Type B pancreatic cell (in vitro differentiated cells): ENCODE measurements around the gene ANKRD33. TPM values are rescaled to one million over a fixed set of nuclear protein-coding genes. Genes with fewer than 3 reads are reported as not detected.

Experiments used
- DNase-seq: peaks from one replicate; pipeline ENCODE4 v3.0.0; 2021; ENCODE audit warnings: mixed read lengths; ENCODE audit not compliant: unreplicated experiment; ENCODE audit errors: extremely low spot score
- H3K27ac Mint-ChIP-seq: 2 replicates; pipeline ENCODE4 v1.8.0; 2021; ENCODE audit warnings: mild to moderate bottlenecking, mixed read lengths
- H3K27me3 Mint-ChIP-seq: 2 replicates; pipeline ENCODE4 v1.8.0; 2021; ENCODE audit warnings: mixed read lengths
- H3K36me3 Mint-ChIP-seq: 2 replicates; pipeline ENCODE4 v1.8.0; 2021; ENCODE audit warnings: mixed read lengths
- H3K4me1 Mint-ChIP-seq: one replicate; pipeline ENCODE4 v1.8.0; 2021; ENCODE audit warnings: mixed read lengths; ENCODE audit not compliant: unreplicated experiment
- H3K4me3 Mint-ChIP-seq: 2 replicates; pipeline ENCODE4 v1.8.0; 2021; ENCODE audit warnings: mild to moderate bottlenecking, mixed read lengths
- H3K9me3 Mint-ChIP-seq: 2 replicates; pipeline ENCODE4 v1.8.0; 2021; ENCODE audit warnings: mixed read lengths
- CTCF ChIP-seq: fragments of 200-600 bp; sonication (generic); conservative IDR thresholded peaks from 2 replicates; pipeline ENCODE4 v1.5.0; 2021; ENCODE audit warnings: antibody characterized with exemption, mild to moderate bottlenecking
- total RNA-seq: library from RNA; stranded (reverse); gene quantifications from 2 replicates; pipeline ENCODE4 v1.2.1, GENCODE V29; 2021; ENCODE audit warnings: low replicate concordance

Gene ANKRD33
- total RNA-seq, 1 donor from 2014 or later: 0.51 TPM

GRCh38 chr12:51937926-51938325 lies 50.0 kb downstream of the ANKRD33 start:
- DNase-seq: no peak
- Mint-ChIP-seq H3K9me3 (peaks cover 9% of the 10 kb centered on the region), H3K36me3 (no peaks in the 10 kb centered on the region), H3K4me3 (no peak overlapping the region), H3K27me3 (peaks cover 11% of the 10 kb centered on the region), H3K4me1 (peaks cover 31% of the 10 kb centered on the region), H3K27ac (no peak overlapping the region)
- no peak for TF ChIP-seq CTCF

- Mint-ChIP-seq H3K4me1 (peaks cover 31% of the 10 kb centered on the region), H3K27me3 (peaks cover 11% of the 10 kb centered on the region)
- DNase-seq: no peak
These were observed 50.8 kb downstream of the ANKRD33 start for GRCh38 chr12:51938726-51939125.

GRCh38 chr12:51941011-51941581 lies 53.2 kb downstream of the ANKRD33 start:
- H3K27me3 Mint-ChIP-seq: peaks cover 4% of the 10 kb centered on the region
- no peak overlapping the region for H3K27ac Mint-ChIP-seq
- peaks cover 23% of the 10 kb centered on the region for H3K4me1 Mint-ChIP-seq
- H3K9me3 Mint-ChIP-seq: no peaks in the 10 kb centered on the region
- H3K4me3 Mint-ChIP-seq: no peak overlapping the region
- peaks cover 4% of the 10 kb centered on the region for H3K36me3 Mint-ChIP-seq
- TF ChIP-seq CTCF: no peak
- no peak for DNase-seq

More at GRCh38 chr12:51938726-51939125, 50.8 kb downstream of the ANKRD33 start:
- Mint-ChIP-seq H3K27ac (no peak overlapping the region), H3K36me3 (no peaks in the 10 kb centered on the region), H3K9me3 (peaks cover 9% of the 10 kb centered on the region), H3K4me3 (no peak overlapping the region)
- TF ChIP-seq CTCF: no peak

Other genes starting within 250 kb of the ANKRD33 start
- 5.7 and 17.8 TPM in 2 replicates for gene FIGNL2, start 39.4 kb upstream of the ANKRD33 start, total RNA-seq
- gene ACVRL1, start 19.4 kb downstream of the ANKRD33 start, total RNA-seq: 0.46 and 0.95 TPM in 2 replicates
- gene ACVR1B, start 63.6 kb downstream of the ANKRD33 start, total RNA-seq: 36.0 and 36.1 TPM in 2 replicates
- 4.2 and 16.5 TPM in 2 replicates for gene TAMALIN, start 118.8 kb downstream of the ANKRD33 start, total RNA-seq
- gene NR4A1, start 163.3 kb downstream of the ANKRD33 start, total RNA-seq: 11.4 and 81.9 TPM in 2 replicates
- 35.7 and 48.7 TPM in 2 replicates for gene ATG101, start 181.9 kb downstream of the ANKRD33 start, total RNA-seq
- not detected in 2 replicates for gene SMIM41, start 191.6 kb downstream of the ANKRD33 start, total RNA-seq